ENCODE measurements around the gene ISLR.

The ISLR gene

DNA sequence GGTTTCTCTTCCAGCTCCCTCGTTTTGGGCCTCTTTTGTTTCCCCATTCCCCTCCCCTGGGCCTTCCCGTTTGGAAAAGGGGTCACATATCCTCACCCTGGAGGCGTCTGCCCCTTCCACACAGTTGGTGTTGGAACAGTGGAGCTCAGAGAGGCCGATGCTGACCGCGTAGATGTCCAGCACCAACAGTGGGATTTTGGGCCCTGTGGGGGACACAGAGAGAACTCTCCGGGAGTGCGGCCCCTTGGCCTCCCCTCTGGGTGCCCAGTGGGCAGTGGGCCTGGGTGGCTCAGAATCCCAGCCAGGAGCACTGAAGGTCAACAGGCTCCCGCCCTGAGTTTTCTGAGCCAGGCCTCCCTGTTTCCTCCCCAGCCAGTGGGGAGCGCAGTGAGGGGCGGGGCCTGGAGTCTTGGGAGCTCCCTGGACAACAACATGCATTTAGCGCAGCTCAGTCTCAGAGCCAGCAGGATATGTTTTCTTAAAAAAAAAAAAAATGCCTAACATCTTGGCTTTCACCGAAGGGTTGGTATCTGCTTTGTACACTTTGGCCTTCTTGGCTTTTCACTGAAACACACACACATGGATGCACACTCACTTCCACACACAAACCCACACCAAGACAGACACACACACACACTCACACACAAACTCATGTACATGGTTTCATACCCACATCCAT, 670 bp upstream of the ISLR start:
- Histone ChIP-seq H3K4me1 (ENCODE audit: control extremely low read depth in 1 of 4, control insufficient read depth in 4 of 4, insufficient read depth in 4 of 4, low read length in 3 of 4) (peaks cover 0 to 6% (median 2%) of the 10 kb centered on the region in 4 experiments), H3K36me3 (ENCODE audit: control insufficient read depth in 4 of 4, insufficient read depth in 4 of 4, low read length in 3 of 4) (no peaks in the 10 kb centered on the region), H3K27me3 (replicated peaks in 2 of 5; ENCODE audit: control insufficient read depth in 4 of 5, insufficient read depth in 5 of 5, low read length in 4 of 5) (peaks cover 0 to 3% (median 0%) of the 10 kb centered on the region in 5 experiments), H3K4me3 (ENCODE audit: control insufficient read depth in 1 of 7, extremely low read depth in 1 of 7, insufficient read depth in 4 of 7, low read depth in 2 of 7, low read length in 6 of 7) (no peak overlapping the region), H3K9me3 (ENCODE audit: control extremely low read depth in 1 of 5, control insufficient read depth in 4 of 5, insufficient read depth in 2 of 5, low read depth in 1 of 5, low read length in 4 of 5) (no peaks in the 10 kb centered on the region), H3K27ac (ENCODE audit: insufficient read depth in 1 of 2, low read depth in 1 of 2, low read length in 2 of 2, poor library complexity in 1 of 2, severe bottlenecking in 2 of 2) (no peak overlapping the region)
- 95% methylated on average over 12 of the region's 13 CpGs for WGBS (ENCODE audit: insufficient coverage)
- POLR2A ChIA-PET: no interaction called here
- CTCF ChIA-PET: interaction anchor here (0.6 kb wide), 1 partner anchor 146 kb away, joined by 3 read pairs; no protein-coding TSS in a partner anchor
- DNase-seq: no peak

DNA sequence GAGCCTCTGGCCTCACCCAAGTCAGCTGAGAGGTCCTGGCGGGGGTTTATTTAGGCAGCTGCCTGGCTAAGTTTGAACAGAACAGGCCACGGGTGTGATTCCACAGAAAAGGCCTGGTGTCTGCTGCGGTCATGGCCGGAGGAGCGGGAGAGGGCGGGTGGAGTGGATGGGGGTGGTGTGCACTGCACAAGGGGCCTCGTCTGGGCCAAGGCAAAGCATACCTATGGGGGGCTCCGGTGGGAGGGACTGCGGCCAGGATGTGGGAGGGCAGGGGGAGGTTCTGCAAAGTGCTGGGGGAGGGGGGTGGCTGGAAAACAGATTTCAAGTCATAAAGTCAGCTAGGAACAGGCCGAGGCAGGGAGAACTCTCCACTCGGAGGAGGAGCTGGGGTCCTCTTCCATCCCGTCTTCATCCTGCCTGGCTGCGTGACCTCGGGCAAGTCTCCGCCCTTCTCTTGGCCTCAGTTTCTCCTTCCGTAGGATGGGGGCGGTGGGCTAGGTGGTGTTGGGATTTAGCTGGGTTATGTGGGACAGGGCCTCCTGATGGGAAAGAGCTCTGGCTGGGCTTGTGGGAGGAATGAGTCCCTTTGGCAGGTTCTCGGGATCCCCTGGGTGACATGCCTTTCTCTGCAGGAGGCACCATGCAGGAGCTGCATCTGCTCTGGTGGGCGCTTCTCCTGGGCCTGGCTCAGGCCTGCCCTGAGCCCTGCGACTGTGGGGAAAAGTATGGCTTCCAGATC, 878 bp downstream of the ISLR start:
- WGBS (ENCODE audit: insufficient coverage): 94% methylated on average over 17 of the region's 20 CpGs
- Histone ChIP-seq H3K27me3 (replicated peaks in 2 of 5; ENCODE audit: control insufficient read depth in 4 of 5, insufficient read depth in 5 of 5, low read length in 4 of 5) (peaks cover 0 to 2% (median 0%) of the 10 kb centered on the region in 5 experiments), H3K36me3 (ENCODE audit: control insufficient read depth in 4 of 4, insufficient read depth in 4 of 4, low read length in 3 of 4) (no peaks in the 10 kb centered on the region), H3K4me3 (ENCODE audit: control insufficient read depth in 1 of 7, extremely low read depth in 1 of 7, insufficient read depth in 4 of 7, low read depth in 2 of 7, low read length in 6 of 7) (no peak overlapping the region), H3K9me3 (ENCODE audit: control extremely low read depth in 1 of 5, control insufficient read depth in 4 of 5, insufficient read depth in 2 of 5, low read depth in 1 of 5, low read length in 4 of 5) (no peaks in the 10 kb centered on the region), H3K27ac (ENCODE audit: insufficient read depth in 1 of 2, low read depth in 1 of 2, low read length in 2 of 2, poor library complexity in 1 of 2, severe bottlenecking in 2 of 2) (no peak overlapping the region), H3K4me1 (ENCODE audit: control extremely low read depth in 1 of 4, control insufficient read depth in 4 of 4, insufficient read depth in 4 of 4, low read length in 3 of 4) (peaks cover 0 to 6% (median 2%) of the 10 kb centered on the region in 4 experiments)
- ChIA-PET POLR2A (no interaction called here), CTCF (no interaction called here)
- no peak for DNase-seq

DNA sequence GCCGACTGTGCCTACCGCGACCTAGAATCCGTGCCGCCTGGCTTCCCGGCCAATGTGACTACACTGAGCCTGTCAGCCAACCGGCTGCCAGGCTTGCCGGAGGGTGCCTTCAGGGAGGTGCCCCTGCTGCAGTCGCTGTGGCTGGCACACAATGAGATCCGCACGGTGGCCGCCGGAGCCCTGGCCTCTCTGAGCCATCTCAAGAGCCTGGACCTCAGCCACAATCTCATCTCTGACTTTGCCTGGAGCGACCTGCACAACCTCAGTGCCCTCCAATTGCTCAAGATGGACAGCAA, 1.4 kb downstream of the ISLR start:
- CTCF ChIA-PET: no interaction called here
- Histone ChIP-seq H3K36me3 (ENCODE audit: control insufficient read depth in 4 of 4, insufficient read depth in 4 of 4, low read length in 3 of 4) (no peaks in the 10 kb centered on the region), H3K9me3 (ENCODE audit: control extremely low read depth in 1 of 5, control insufficient read depth in 4 of 5, insufficient read depth in 2 of 5, low read depth in 1 of 5, low read length in 4 of 5) (no peaks in the 10 kb centered on the region), H3K4me3 (ENCODE audit: control insufficient read depth in 1 of 7, extremely low read depth in 1 of 7, insufficient read depth in 4 of 7, low read depth in 2 of 7, low read length in 6 of 7) (no peak overlapping the region), H3K27ac (ENCODE audit: insufficient read depth in 1 of 2, low read depth in 1 of 2, low read length in 2 of 2, poor library complexity in 1 of 2, severe bottlenecking in 2 of 2) (no peak overlapping the region), H3K27me3 (replicated peaks in 2 of 5; ENCODE audit: control insufficient read depth in 4 of 5, insufficient read depth in 5 of 5, low read length in 4 of 5) (peaks cover 0 to 2% (median 0%) of the 10 kb centered on the region in 5 experiments), H3K4me1 (ENCODE audit: control extremely low read depth in 1 of 4, control insufficient read depth in 4 of 4, insufficient read depth in 4 of 4, low read length in 3 of 4) (peaks cover 0 to 6% (median 2%) of the 10 kb centered on the region in 4 experiments)
- POLR2A ChIA-PET: no interaction called here
- no peak for DNase-seq
- 97% methylated on average over 14 of the region's 14 CpGs for WGBS (ENCODE audit: insufficient coverage)

DNA sequence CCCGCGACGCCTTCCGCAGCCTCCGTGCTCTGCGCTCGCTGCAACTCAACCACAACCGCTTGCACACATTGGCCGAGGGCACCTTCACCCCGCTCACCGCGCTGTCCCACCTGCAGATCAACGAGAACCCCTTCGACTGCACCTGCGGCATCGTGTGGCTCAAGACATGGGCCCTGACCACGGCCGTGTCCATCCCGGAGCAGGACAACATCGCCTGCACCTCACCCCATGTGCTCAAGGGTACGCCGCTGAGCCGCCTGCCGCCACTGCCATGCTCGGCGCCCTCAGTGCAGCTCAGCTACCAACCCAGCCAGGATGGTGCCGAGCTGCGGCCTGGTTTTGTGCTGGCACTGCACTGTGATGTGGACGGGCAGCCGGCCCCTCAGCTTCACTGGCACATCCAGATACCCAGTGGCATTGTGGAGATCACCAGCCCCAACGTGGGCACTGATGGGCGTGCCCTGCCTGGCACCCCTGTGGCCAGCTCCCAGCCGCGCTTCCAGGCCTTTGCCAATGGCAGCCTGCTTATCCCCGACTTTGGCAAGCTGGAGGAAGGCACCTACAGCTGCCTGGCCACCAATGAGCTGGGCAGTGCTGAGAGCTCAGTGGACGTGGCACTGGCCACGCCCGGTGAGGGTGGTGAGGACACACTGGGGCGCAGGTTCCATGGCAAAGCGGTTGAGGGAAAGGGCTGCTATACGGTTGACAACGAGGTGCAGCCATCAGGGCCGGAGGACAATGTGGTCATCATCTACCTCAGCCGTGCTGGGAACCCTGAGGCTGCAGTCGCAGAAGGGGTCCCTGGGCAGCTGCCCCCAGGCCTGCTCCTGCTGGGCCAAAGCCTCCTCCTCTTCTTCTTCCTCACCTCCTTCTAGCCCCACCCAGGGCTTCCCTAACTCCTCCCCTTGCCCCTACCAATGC, 2.0 kb downstream of the ISLR start:
- WGBS (ENCODE audit: insufficient coverage): 97% methylated on average over 45 of the region's 45 CpGs
- no peak overlapping the region for H3K4me3 ChIP-seq (ENCODE audit: control insufficient read depth in 1 of 7, extremely low read depth in 1 of 7, insufficient read depth in 4 of 7, low read depth in 2 of 7, low read length in 6 of 7)
- POLR2A ChIA-PET: no interaction called here

DNA sequence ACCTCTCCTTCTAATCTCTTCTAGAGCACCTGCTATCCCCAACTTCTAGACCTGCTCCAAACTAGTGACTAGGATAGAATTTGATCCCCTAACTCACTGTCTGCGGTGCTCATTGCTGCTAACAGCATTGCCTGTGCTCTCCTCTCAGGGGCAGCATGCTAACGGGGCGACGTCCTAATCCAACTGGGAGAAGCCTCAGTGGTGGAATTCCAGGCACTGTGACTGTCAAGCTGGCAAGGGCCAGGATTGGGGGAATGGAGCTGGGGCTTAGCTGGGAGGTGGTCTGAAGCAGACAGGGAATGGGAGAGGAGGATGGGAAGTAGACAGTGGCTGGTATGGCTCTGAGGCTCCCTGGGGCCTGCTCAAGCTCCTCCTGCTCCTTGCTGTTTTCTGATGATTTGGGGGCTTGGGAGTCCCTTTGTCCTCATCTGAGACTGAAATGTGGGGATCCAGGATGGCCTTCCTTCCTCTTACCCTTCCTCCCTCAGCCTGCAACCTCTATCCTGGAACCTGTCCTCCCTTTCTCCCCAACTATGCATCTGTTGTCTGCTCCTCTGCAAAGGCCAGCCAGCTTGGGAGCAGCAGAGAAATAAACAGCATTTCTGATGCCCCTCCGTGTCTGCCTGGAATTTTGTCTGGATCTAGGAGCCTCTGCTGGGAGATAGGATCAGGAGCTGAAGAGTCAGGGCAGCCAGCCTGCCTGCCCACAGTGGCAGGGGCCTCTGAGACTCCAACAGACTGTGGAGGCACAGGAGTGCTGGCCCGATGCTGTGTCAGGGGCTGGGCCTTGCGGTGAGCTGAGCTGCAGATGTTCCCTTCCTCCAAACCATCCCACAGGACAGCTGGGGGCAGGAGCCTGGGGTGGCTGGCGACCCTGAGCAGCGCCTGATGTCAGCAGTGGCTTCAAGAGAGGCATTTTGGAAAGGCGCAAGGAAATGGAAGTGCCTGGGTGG, 3.0 kb downstream of the ISLR start:
- no peaks in the 10 kb centered on the region for H3K9me3 ChIP-seq (ENCODE audit: control extremely low read depth in 1 of 5, control insufficient read depth in 4 of 5, insufficient read depth in 2 of 5, low read depth in 1 of 5, low read length in 4 of 5)
- CTCF ChIA-PET: no interaction called here
- DNase-seq: no peak
- H3K27ac ChIP-seq (ENCODE audit: insufficient read depth in 1 of 2, low read depth in 1 of 2, low read length in 2 of 2, poor library complexity in 1 of 2, severe bottlenecking in 2 of 2): no peak overlapping the region
- H3K4me3 ChIP-seq (ENCODE audit: control insufficient read depth in 1 of 7, extremely low read depth in 1 of 7, insufficient read depth in 4 of 7, low read depth in 2 of 7, low read length in 6 of 7): no peak overlapping the region
- peaks cover 0 to 2% (median 0%) of the 10 kb centered on the region in 5 experiments for H3K27me3 ChIP-seq (replicated peaks in 2 of 5; ENCODE audit: control insufficient read depth in 4 of 5, insufficient read depth in 5 of 5, low read length in 4 of 5)
- WGBS (ENCODE audit: insufficient coverage): 88% methylated on average over 8 of the region's 10 CpGs
- POLR2A ChIA-PET: no interaction called here
- H3K36me3 ChIP-seq (ENCODE audit: control insufficient read depth in 4 of 4, insufficient read depth in 4 of 4, low read length in 3 of 4): no peaks in the 10 kb centered on the region
- peaks cover 0 to 6% (median 2%) of the 10 kb centered on the region in 4 experiments for H3K4me1 ChIP-seq (ENCODE audit: control extremely low read depth in 1 of 4, control insufficient read depth in 4 of 4, insufficient read depth in 4 of 4, low read length in 3 of 4)

More for the DNA sequence above, 2.0 kb downstream of the ISLR start:
- Histone ChIP-seq H3K9me3 (ENCODE audit: control extremely low read depth in 1 of 5, control insufficient read depth in 4 of 5, insufficient read depth in 2 of 5, low read depth in 1 of 5, low read length in 4 of 5) (no peaks in the 10 kb centered on the region), H3K27ac (ENCODE audit: insufficient read depth in 1 of 2, low read depth in 1 of 2, low read length in 2 of 2, poor library complexity in 1 of 2, severe bottlenecking in 2 of 2) (no peak overlapping the region), H3K36me3 (ENCODE audit: control insufficient read depth in 4 of 4, insufficient read depth in 4 of 4, low read length in 3 of 4) (no peaks in the 10 kb centered on the region), H3K4me1 (ENCODE audit: control extremely low read depth in 1 of 4, control insufficient read depth in 4 of 4, insufficient read depth in 4 of 4, low read length in 3 of 4) (peaks cover 0 to 6% (median 2%) of the 10 kb centered on the region in 4 experiments), H3K27me3 (replicated peaks in 2 of 5; ENCODE audit: control insufficient read depth in 4 of 5, insufficient read depth in 5 of 5, low read length in 4 of 5) (peaks cover 0 to 2% (median 0%) of the 10 kb centered on the region in 5 experiments)
- no peak for DNase-seq
- CTCF ChIA-PET: no interaction called here

DNA sequence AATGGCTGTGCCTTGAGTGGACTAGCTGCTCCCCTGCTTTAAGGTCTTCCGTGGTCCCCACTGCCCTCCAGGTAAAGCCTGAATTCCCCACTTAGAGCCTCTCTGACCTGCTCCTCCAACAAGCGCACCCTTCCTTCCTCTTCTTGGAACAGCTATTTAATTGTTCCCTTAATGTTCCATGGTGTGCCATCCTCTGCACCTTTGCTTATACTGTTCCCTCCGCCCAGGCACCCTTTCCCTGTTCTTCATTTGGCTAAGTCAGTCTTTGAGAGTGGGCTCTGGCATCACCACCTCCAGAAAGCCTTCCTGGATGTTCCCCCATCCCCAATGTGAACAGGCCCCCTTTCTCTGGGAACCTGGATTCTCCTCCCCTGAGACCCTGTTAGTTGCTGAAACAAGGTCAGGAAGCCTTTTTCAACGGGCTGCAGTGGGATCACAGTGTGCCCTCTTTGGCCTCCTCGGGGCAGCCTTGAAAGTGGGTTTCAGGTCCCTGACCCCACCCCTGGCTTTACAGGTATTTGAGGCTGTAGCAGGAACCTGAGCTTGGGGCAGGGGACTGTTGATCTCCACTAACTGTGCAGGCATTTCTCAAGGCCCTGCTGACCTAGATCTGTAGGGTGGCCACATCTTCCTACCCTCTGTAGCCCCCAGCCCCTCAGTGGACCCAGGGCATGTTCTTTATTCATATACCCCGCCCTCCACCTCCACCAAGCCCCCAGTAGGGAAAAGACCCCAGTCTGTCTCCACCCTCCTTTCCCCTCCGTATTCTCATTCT, 5.0 kb downstream of the ISLR start:
- Histone ChIP-seq H3K36me3 (ENCODE audit: control insufficient read depth in 4 of 4, insufficient read depth in 4 of 4, low read length in 3 of 4) (no peaks in the 10 kb centered on the region), H3K27me3 (replicated peaks in 2 of 5; ENCODE audit: control insufficient read depth in 4 of 5, insufficient read depth in 5 of 5, low read length in 4 of 5) (peaks cover 0 to 2% (median 0%) of the 10 kb centered on the region in 5 experiments), H3K27ac (ENCODE audit: insufficient read depth in 1 of 2, low read depth in 1 of 2, low read length in 2 of 2, poor library complexity in 1 of 2, severe bottlenecking in 2 of 2) (no peak overlapping the region), H3K4me3 (ENCODE audit: control insufficient read depth in 1 of 7, extremely low read depth in 1 of 7, insufficient read depth in 4 of 7, low read depth in 2 of 7, low read length in 6 of 7) (no peak overlapping the region), H3K9me3 (ENCODE audit: control extremely low read depth in 1 of 5, control insufficient read depth in 4 of 5, insufficient read depth in 2 of 5, low read depth in 1 of 5, low read length in 4 of 5) (no peaks in the 10 kb centered on the region), H3K4me1 (ENCODE audit: control extremely low read depth in 1 of 4, control insufficient read depth in 4 of 4, insufficient read depth in 4 of 4, low read length in 3 of 4) (peaks cover 0 to 4% (median 1%) of the 10 kb centered on the region in 4 experiments)
- CTCF ChIA-PET: no interaction called here
- no peak for DNase-seq
- POLR2A ChIA-PET: no interaction called here
- 89% methylated on average over 7 of the region's 7 CpGs for WGBS (ENCODE audit: insufficient coverage)

Data from common myeloid progenitor, CD34-positive (primary cell).